AG09319 (cell line): ENCODE measurements around the gene IL24.

Source experiments
- DNase-seq: peaks from one replicate; pipeline ENCODE4 v3.0.0-alpha.2; 2010; ENCODE audit warnings: low read depth; ENCODE audit errors: extremely low read depth
- TF ChIP-seq, protein P1 (sequence below): IDR thresholded peaks from 2 replicates; pipeline ENCODE4 v1.5.1; 2011; ENCODE audit warnings: low read depth, mild to moderate bottlenecking, inconsistent platforms, low read length, moderate library complexity

The IL24 gene

DNA sequence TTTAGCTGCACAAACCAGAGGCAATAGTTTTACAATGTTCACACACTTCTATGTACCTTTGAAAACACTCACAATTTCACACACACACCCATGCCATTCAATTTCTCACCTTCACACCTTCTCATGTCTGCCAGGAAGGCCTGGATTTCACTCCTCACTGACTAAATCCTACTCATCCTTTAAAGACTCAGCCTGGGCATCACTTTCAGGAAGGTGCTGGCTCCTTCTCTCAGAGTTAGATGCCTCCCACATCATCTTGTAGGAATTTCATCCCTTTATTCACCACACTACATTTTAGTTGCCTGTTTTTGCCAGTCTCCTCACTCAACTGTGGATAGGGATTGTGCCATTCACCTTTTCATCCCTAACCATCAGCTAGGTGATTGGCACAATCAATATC is 29.5 kb upstream of the IL24 start:
- no peak for DNase-seq
- TF ChIP-seq, protein P1, sequence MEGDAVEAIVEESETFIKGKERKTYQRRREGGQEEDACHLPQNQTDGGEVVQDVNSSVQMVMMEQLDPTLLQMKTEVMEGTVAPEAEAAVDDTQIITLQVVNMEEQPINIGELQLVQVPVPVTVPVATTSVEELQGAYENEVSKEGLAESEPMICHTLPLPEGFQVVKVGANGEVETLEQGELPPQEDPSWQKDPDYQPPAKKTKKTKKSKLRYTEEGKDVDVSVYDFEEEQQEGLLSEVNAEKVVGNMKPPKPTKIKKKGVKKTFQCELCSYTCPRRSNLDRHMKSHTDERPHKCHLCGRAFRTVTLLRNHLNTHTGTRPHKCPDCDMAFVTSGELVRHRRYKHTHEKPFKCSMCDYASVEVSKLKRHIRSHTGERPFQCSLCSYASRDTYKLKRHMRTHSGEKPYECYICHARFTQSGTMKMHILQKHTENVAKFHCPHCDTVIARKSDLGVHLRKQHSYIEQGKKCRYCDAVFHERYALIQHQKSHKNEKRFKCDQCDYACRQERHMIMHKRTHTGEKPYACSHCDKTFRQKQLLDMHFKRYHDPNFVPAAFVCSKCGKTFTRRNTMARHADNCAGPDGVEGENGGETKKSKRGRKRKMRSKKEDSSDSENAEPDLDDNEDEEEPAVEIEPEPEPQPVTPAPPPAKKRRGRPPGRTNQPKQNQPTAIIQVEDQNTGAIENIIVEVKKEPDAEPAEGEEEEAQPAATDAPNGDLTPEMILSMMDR = no peak

DNA sequence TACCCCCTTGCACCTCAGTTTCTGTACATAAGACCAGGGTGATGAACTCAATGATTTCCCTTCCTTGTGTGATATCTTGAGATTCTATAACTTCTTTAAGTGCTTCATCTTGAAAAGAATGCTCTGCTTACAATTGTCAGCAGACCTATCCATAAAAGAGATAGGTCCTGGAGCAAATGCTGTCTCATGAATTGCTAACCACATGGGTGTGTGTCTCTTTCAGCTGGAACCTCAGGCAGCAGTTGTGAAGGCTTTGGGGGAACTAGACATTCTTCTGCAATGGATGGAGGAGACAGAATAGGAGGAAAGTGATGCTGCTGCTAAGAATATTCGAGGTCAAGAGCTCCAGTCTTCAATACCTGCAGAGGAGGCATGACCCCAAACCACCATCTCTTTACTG is 29.0 kb upstream of the IL24 start:
- no peak for DNase-seq
- TF ChIP-seq, protein P1 = no peak

DNA sequence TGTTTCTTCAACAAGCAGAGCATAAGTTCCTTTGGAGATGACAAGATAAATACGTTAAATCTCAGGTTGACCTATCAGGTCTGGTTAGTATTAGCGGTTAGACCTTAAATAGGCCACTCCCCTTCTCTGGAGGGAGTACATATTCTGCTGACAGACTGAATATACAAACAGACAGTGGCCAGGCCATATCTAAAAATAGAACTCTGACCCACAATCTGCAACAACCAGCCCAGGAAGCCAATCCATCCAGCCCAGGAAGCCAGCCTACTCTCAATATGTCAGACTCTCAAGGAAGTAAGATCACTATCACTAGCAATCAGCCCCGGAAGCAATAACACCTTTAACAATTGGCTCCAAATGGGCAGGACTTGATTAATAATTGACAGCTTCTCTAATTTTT is 25.1 kb upstream of the IL24 start:
- TF ChIP-seq, protein P1 = no peak
- no peak for DNase-seq

DNA sequence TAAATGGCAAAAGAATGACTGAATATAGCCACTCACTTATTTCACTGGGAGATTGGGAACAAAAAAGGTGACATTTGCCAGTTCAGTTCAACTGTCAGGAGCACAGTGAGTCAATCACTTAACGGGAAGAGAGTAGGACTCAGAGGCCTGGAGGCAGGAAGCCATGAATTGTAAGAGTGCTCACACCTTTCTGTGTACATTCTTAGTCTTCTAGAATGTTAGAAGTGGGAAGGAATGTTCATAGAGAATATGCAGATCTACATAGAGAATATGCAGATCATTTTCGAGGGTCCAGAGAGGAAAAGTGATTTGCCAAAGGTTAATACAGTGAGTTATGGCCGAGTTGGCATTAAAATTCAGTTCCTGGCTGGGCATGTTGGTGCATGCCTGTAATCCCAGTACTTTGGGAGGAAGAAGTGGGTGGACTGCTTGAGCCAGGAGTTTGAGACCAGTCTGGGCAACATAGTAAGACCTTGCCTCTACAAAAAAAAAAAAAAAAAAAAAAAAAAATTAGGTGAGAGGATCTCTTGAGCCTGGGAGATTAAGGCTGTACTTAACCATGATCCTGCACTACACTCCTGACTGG is 23.5 kb upstream of the IL24 start:
- TF ChIP-seq, protein P1 = no peak
- DNase-seq = no peak

DNA sequence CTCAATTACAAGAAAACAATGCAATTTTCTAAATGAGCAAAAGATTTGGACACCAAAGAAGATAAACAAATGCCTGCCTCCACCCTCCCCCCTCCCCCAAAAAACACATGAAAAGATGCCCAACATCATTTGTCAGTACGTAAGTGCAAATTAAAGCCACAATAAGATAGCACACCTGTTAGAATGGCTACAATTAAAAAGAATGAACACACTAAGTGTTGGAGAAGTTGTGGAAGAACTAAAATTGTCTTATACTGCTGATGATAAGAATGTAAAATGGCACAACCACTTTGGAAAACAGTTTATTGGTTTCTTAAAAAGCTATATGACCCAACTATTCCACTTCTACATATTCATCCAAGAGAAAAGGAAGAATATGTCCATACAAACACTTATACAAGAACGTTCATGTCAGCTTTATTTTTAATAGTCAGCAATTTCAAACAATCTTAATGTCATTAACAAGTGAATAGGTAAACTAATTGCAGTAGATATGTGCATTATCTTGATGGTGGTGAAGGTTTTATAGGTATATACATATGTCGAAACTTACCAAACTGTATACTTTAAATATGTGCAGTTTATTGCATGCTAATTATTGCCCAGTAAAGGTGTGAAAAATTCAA is 21.4 kb upstream of the IL24 start:
- no peak for DNase-seq
- TF ChIP-seq, protein P1 = no peak

DNA sequence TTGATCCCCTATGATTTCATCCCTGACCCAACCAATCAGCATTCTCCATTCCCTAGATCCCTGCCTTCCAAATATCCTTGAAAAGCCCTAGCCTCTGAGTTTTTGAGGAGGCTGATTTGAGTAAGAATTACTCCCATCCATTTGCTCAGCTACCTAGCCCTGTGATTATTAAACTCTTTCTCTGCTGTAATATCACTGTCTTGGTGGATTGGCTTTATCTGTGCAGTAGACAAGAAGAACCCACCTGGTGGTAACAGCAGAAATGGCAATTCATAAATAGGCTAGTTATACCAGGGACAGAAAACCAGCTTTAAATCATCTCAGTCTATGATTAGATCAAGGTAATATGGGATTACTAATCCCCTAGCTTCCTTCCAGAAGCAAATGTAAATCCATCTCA is 18.8 kb upstream of the IL24 start:
- TF ChIP-seq, protein P1 = no peak
- no peak for DNase-seq

DNA sequence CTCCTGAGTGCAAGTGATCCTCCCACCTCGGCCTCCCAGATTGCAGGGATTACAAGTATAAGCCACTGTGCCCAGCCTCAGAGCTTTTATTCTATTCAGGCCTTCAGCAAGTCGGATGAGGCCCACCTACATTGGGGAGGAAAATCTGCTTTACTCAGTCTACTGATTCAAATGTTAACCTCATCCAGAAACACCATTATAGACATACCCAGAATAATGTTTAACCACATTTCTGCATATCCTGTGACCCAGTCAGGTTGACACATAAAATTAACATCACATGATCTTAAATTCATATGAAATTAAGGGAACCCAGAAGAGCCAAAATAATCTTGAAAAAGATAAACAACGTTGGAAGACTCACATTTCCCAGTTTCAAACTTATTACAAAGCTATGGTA is 16.9 kb upstream of the IL24 start:
- DNase-seq = no peak
- TF ChIP-seq, protein P1 = no peak
